Measurements from ENCODE around the gene TSGA10.

- TF ChIP-seq, protein P1, sequence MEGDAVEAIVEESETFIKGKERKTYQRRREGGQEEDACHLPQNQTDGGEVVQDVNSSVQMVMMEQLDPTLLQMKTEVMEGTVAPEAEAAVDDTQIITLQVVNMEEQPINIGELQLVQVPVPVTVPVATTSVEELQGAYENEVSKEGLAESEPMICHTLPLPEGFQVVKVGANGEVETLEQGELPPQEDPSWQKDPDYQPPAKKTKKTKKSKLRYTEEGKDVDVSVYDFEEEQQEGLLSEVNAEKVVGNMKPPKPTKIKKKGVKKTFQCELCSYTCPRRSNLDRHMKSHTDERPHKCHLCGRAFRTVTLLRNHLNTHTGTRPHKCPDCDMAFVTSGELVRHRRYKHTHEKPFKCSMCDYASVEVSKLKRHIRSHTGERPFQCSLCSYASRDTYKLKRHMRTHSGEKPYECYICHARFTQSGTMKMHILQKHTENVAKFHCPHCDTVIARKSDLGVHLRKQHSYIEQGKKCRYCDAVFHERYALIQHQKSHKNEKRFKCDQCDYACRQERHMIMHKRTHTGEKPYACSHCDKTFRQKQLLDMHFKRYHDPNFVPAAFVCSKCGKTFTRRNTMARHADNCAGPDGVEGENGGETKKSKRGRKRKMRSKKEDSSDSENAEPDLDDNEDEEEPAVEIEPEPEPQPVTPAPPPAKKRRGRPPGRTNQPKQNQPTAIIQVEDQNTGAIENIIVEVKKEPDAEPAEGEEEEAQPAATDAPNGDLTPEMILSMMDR (IDR thresholded peaks at IDR 0.05): no peak
- no peak for TF ChIP-seq POLR2AphosphoS5 (IDR thresholded peaks at IDR 0.05; ENCODE audit: insufficient read depth in 1 of 2, low read depth in 1 of 2)
Measured at GRCh38 chr2:99079226-99079625, 75.5 kb downstream of the TSGA10 start.

All from vagina (tissue), 2 donors.